HG02759 (cell line): ENCODE data around the gene WFIKKN1.
"Not testable (repeated sequence)": the region's sequence is repeated elsewhere in the genome, so short reads cannot be mapped to it uniquely, and the experiment has no call there.

Experiments used
- ATAC-seq: cut with Tn5 transposase; IDR thresholded peaks from one replicate; pipeline ENCODE4 v1.9.1; 2021; ENCODE audit warnings: mild to moderate bottlenecking, moderate library complexity; ENCODE audit not compliant: unreplicated experiment

The WFIKKN1 gene

DNA sequence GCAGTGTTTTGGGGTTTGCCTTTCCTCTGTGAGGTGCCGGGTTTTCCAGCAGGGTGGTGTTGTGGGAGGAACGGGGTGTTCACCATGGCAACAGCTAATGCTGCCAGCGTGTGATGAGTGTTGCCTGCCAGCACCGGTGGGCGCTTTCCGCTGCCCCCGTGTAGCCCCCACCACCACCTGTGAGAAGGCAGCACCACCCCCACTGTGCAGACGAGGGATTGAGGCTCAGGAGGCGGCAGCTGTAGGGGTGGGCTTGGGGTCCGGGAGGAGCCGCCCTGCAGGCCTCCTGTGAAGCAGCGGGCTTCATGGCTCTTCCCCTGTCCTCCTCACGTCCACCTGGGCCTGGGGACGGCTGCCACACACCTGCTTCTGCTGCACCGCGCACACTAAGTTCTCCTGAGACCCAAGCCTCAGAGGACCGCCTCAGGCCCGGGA lies 35.7 kb upstream of the WFIKKN1 start:
- ATAC-seq, result no peak

DNA sequence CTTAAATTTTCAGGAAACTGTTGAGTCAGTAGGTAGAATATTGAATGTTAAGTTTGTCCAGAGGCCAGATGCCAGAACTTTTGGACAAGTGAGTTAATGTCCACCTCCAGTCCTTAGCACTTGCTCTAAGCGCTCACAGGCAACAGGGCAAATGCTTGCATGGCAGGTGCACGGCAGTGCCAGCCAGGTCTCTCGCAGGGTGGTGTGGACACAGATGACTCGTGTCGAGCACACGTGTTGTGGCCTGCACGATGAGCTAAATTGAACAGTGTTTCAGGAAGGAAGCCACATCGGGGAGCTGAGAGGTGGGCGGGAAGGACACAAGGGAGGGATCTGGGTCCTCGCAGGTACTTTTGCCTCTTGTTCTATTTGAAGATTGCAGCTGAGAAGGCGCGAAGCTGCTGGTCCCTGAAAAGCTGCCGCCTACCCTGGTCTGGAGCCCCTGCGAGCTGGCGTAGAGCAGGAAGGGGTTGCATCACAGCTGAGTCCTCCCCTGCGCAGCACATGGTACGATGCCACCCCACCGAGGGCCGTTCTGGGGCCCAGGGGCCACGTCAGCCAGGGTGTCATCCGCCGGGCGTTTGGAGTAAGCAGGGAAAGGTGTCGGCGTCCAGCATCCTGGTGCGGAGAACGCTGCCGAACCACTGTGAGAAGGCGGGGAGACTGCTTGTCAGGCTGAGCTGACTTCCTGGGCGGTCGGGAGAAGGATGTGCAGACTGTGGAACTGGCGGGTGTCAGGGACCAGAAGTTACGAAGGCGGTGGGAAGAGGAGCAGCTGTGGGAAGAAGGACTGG lies 34.6 kb upstream of the WFIKKN1 start:
- ATAC-seq, result no peak

DNA sequence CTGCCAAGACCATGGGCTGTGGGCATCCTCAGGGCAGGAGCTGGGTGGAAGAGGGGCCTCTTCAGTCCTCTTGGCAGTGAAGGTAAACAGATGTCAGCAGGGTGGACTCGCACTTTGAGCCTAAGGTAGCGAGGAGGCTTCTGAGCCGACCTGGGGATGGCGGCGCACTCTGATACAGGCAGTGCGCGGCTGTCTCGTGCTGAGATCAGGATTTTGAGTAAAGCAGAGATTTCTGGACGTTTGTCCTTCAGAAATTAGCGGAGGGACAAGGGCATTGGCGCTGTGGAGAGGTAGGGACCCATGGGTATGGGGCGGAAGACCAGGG lies 34.1 kb upstream of the WFIKKN1 start:
- ATAC-seq, result no peak

DNA sequence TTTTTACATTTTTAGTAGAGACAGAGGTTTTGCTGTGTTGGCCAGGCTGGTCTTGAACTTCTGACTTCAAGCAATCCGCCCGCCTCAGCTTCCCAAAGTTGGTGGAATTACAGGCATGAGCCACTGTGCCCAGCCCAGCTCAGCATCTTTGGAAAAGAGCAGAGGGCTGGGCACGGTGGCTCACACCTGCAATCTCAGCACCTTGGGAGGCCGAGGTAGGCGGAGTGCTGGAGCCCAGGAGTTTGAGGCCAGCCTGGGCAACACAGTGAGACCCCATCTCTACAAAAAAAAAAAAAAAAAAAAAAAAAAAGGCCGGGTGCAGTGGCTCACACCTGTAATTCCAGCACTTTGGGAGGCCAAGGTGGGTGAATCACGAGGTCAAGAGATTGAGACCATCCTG lies 33.1 kb upstream of the WFIKKN1 start:
- ATAC-seq, result not testable (repeated sequence)

DNA sequence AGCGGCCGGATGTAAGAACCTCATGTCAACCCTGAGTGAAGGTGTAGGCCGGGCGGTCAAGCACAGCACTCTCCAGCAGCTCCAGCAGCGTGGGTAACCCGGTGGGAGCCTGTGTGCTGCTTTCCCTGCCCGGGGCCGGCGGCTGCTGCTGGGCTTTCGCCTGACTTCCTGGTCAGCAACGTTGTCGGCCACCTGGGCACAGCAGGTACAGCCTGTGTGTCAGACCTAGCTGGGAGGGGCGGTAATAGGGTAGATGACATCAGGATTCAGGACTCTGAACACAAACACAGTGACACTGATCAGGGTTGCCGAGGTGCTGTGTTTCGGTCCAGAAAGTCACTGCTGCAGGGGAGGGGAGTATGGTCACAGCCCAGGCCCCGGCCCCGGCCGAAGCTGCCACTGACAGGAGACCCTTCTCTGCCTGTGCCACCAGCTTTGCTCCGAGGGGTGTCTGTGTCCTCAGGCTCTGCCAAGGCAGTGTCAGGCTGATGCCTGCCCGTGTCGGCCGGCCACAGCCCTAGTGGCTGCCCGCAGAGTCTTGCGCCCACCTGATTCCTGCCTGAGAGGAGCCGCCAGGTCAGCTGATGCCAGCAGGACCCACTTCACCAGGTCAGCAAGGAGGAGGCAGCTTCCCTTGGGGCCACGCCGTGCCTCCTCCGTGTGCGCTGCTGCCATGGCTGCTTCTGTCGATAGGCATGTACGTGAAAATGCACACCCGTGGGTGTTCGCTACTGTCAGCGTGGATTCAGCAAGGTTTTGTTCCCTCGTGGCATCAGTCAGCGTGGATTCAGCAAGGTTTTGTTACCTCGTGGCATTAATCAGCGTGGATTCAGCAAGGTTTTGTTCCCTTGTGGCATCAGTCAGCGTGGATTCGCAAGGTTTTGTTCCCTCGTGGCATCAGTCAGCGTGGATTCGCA lies 31.7 kb upstream of the WFIKKN1 start:
- ATAC-seq, result no peak

DNA sequence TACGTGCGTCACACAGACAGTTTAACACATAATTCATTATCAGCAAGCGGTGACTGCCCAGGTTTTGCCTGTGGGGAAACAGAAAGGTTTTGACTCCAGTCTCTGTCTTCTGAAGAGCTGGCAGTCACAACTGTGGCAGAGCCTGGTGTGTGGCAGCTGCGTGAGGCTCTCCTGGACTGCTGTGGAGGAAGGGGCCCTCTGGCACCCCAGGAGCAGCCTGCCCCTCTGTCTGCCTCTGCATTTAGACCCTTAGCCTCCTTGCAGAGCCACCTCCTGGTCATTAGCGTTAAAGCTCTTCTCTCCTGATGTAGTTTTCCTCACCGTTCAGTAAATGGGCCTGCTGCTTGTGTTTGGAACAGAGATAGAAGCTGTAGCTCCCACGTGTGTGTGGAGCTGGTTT lies 30.0 kb upstream of the WFIKKN1 start:
- ATAC-seq, result no peak

DNA sequence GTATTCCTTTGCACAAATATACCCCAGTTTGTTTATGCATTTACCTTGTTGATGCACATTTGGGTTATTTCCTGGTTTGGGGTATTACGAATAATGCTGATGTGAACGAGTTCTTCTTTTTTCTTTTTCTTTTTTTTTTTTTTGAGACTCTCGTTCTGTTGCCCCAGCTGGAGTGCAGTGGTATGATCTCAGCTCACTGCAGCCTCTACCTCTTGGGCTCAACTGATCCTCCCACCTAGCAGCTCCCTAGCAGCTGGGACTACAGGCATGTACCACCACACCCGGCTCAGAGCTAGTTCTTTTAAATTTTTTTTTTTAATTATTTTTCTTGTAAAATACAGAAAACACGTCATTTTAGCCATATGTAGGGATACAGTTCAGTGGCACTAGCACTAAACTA lies 26.9 kb upstream of the WFIKKN1 start:
- ATAC-seq, result no peak

DNA sequence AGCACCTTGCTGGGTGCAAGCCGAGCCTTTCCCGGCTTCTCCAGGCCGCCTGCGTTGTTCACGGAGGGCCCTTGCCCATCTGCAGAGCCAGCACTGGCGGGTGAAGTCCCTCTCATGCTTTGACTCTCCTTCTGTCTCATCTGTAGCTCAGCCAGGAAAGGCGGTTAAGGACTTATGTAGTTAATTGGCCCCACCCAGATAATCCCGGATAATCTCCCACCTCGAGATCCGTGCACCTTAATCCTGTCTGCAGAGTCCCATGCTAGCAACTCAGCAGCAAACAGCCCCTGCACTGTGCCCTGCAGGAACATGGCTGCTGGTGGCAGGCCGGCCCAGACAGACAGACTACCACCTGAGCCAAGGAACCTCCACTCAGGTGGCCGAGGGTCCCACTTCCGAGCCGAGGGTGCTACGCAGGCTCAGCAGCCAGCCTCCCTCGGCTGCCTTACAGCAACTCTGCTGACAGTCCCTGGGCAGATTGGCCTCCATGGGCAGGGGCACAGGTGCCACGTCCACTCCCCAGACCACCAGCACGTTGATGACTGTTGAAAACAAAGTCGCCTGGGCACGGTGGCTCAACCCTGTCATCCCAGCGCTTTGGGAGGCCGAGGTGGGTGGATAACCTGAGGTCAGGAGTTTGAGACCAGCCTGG lies 24.0 kb upstream of the WFIKKN1 start:
- ATAC-seq, result no peak

DNA sequence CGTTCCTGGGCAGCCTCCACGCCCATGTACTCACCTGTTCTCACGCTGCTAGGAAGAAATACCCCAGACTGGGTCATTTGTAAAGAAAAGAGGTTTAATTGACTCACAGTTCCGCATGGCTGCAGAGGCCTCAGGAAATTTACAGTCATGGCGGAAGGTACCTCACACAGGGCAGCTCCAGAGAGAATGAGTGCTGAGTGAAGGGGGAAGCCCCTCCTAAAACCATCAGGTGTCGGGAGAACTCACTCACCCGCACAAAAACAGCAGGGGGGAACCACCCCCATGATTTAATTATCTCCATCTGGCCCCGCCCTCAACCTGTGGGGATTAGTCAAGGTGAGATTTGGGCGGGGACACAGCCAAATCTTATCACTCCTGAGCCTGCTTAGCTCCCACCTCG lies 22.8 kb upstream of the WFIKKN1 start:
- ATAC-seq, result no peak

DNA sequence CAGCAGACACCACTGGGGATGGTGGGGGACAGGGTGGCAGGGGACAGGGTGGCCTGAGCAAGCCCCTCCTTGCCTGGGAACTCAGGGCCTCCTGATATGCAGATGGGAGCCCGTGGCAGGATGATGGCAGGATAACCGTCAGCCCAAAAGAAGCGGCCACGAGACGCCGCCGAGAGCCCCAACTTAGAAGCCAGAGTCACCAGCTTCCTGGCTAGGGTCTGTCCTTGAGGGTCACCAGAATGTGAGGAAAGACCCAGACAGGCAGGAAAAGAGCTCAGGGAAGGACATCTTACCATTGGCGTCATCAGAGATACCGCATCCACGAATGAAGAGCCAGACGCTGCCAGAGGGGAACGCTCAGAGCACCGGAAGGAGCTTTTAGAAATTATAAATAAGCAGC lies 21.5 kb upstream of the WFIKKN1 start:
- ATAC-seq, result no peak

DNA sequence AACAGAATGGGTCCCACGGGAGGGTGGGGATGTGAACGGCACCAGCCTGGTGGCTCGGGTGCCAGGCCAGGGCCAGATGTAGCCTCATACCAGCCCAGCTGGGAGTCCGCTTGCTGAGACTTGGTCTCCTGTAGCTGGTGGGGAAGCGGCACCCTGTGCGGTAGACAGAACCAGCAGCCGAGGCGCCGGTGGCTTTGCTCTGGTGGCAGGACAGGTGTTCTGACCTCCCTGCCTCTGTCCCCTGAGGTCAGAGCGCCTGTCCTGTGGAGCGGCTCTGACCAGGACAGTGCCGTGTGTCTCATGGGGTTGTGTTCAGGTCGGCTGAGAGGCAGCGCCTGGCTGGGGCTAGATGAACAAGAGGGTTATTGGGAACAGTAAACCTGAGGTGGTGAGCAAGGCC lies 20.8 kb upstream of the WFIKKN1 start:
- ATAC-seq, result no peak

DNA sequence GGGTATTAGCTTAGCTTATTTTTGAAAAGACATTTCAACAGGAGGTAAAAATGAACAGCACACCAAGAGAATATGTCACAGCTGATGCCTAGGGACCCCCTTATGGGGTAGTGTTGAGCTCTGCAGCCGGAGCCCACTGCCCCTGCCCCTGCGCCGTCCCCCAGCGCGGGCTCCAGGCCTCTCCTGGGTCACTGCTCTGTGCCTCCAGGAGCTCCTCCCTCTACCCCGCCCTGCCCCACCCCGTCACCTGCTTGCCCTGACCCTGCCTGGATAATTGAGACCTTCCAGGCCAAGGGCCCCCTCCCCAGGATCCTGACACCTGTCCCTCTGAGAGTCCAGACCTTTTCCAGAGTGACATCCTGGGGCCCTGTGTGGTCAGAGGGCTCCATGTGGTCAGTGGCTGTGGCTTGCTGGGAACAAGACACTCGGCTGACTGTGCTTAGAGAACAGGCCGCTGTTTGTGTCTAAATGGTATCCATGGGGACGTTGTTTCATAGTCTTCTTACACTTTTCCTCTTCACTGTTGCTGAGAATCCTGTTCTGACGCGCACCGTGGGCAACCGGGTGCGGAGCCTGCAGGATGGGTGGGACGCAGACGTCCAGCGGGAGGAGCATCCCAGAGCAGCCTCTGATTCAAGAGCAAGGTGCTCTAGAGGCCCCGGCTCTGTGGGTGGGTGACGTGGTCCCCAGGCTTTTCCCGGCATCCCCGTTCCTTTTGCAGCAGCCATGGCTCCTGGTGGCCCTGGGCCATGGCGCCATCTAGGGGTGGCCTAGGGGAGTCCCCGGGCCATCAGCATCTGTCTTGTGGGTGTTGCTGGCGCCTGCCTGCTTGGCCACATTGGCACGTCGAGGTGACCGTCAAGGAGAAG lies 20.0 kb upstream of the WFIKKN1 start:
- ATAC-seq, result no peak

DNA sequence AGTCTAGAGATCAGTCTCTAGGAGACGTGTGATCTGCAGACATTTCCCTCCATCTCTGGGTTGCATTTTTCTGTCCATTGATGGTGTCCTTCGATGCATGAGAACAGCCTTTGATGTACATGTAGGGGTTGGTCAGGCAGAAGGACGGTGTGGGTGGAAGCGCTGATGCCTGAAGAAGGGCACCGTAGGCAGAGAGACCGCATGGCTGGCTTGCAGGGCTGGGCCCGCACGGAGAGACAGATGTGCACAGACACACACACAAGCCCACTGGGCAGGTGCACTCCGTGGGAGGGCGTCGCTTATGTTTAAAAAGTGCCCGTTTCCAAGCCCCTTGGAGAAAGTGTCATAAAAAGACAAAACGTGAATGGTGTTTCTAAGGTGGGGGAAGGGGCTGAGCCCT lies 15.7 kb upstream of the WFIKKN1 start:
- ATAC-seq, result no peak

DNA sequence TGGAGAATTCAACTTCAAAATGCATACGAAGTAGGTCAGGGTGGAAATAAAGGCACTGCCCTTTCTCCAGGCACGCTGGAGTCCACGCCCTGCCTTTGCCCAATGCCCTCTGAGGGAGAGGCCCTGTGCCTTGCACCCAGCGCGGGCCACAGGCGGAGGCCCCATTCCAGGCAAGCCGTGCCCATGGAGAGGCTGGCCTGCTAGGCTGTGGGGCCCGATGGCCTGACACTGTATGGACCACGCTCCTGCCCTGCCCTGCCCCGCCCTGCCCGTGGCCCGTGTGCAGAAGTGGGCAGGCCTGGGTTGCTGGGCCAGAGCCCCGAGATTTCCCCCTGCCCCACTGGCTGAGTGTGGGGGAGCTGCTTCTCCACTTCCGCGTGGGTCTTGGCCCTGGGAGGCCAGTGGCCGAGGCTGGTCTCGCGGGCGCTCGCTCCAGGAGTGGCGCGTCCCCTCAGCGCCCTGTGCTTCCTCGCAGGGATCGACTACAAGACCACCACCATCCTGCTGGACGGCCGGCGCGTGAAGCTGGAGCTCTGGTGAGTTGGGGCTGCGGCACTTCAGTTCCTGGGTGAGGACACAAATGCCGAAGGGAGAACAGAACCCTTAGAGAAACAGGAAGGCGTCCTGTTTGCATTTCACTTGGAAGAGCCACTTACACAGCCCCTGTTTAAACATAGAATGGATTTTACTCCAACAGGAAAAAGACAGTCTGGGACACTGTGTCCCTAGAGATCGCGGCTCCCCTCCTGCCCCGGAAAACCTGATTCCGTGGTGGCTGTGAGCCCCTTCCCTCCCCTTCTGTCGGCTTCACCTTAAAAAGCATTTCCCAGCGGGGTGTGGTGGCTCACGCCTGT lies 13.8 kb upstream of the WFIKKN1 start:
- no peak for ATAC-seq

DNA sequence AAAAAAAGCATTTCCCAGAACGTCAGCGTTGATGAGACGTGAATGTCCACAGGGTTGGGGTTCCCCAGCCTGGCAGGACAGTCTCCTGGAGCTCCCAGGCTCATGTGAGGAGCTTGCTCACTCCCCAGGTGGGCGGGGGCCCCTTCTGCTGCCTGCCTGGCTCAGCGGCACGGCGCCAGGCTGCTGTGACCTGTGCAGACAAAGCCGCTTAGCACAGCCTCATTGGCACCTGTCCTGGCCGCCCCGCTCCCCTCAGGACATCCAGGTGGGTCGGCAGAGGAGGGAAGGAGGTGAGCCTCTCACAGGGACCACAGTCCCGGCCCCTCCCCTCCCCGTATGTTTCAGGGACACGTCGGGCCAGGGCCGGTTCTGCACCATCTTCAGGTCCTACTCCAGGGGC lies 12.9 kb upstream of the WFIKKN1 start:
- ATAC-seq, result no peak

DNA sequence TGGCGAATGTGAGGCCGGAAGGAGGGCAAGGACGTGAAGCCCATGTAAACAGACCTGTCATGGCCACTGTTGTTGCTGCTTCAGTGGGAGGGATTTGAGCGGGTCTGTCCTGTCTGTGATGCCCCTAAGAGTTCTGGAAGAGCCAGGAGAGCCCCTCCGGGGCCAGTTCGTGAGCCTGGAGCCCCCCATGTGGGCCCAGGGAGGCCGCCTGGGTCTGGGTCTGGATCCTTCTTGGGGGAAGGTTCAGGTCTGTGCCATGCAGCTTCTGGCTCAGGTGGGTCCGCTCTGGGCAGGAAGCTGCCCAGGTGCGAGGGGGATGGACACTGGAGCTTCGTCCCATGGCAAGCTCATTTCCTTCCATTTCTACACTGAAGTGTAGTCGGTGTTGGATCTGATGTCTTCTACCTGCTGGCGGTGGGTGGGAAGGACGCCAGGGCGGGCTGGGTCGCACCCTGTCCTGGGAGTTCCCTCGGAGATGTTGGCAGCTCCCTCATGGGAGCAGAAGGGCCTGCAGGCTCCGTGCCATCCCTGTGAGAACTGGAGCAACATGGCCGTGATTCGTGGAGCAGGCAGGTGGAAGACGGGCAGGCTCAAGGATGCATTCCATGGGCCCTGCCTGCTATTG lies 11.2 kb upstream of the WFIKKN1 start:
- ATAC-seq, result no peak

DNA sequence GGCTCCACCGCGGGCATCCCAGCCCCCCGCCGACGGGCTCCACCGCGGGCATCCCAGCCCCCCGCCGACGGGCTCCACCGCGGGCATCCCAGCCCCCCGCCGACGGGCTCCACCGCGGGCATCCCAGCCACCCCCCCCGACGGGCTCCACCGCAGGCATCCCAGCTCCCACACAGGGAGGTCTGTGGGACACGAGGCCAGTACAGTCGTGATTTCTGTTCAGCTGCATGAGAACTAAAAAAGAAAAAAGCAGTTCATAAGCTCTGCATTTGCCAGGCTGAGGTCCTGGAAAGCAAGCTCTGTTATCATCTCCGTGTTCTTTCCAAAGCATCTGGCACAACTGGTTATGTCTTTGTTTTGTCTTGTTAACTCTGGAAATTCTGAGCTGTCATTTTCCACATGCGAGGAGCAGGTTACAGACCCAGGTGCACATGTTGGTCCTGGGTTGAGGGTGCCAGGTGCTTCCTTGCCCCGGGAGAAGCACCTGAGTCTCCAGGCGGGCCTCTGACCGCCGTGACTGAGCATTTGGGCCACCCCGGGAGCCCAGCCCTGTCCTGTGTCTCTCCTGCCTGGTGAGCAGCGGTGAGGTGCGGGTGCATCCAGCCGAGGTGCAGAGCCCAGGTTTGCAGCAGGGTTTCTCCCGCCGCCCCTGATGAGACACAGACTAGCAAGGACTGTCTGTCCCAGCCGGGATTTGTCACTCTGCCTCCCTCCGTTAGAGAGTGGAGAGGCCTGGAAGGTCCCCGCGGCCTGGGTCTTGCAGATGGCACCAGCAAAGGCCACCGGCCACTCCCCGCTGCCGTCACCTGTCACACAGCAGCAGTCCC lies 9.9 kb upstream of the WFIKKN1 start:
- no peak for ATAC-seq

DNA sequence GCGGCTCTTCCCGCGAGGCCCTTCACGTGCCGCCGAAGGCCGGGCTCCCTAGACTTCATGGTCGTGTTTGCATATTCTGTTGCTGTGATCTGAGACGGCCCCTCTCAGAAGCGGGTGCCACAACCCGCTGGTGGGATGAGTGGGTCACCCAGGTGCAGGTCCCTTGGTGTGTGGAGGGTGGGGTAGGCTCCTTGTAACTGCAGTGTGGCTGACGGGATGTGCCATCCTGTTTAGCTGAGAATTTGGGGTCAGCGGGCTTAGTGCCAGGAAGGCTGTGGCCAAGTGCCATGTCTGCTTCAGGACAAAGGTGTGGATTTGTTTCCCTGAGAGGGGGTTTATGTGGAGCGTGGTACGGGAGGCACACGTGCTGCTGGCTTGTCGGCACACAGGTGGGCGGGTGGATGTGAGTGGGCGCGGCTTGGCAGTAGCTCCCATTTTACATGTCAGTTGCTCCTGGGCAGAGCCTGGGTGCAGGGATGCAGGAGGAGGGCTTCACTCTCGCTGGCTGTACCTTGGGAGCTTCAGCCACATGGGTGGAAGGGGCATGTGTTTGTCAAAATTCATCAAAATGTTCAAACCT lies 9.2 kb upstream of the WFIKKN1 start:
- ATAC-seq, result no peak
